HG03439 (cell line): Measurements from ENCODE around the gene CD200.
"Not testable (repeated sequence)": the region's sequence is repeated elsewhere in the genome, so short reads cannot be mapped to it uniquely, and the experiment has no call there.

Experiments used
- ATAC-seq: cut with Tn5 transposase; IDR thresholded peaks from one replicate; pipeline ENCODE4 v1.9.1; 2021; ENCODE audit warnings: mild to moderate bottlenecking, moderate library complexity; ENCODE audit not compliant: unreplicated experiment

The CD200 gene

GRCh38 chr3:112355307-112355687 is 22.3 kb downstream of the CD200 start:
- ATAC-seq: no peak

GRCh38 chr3:112357930-112358780 is 25.2 kb downstream of the CD200 start:
- no peak for ATAC-seq

- no peak for ATAC-seq
Measured at GRCh38 chr3:112360561-112360960, 27.6 kb downstream of the CD200 start.

GRCh38 chr3:112362221-112362620 is 29.3 kb downstream of the CD200 start:
- ATAC-seq: no peak

GRCh38 chr3:112364291-112364690 is 31.3 kb downstream of the CD200 start:
- ATAC-seq: no peak

GRCh38 chr3:112365035-112365434 is 32.1 kb downstream of the CD200 start:
- no peak for ATAC-seq

- no peak for ATAC-seq
Measured at GRCh38 chr3:112365636-112366035, 32.7 kb downstream of the CD200 start.

GRCh38 chr3:112366522-112366921 is 33.6 kb downstream of the CD200 start:
- ATAC-seq: no peak

GRCh38 chr3:112371569-112371968 is 38.6 kb downstream of the CD200 start:
- ATAC-seq: no peak

- ATAC-seq: no peak
Measured at GRCh38 chr3:112372396-112372795, 39.4 kb downstream of the CD200 start.

GRCh38 chr3:112373476-112373875 is 40.5 kb downstream of the CD200 start:
- ATAC-seq: no peak

- no peak for ATAC-seq
Measured at GRCh38 chr3:112373924-112374323, 41.0 kb downstream of the CD200 start.

GRCh38 chr3:112374333-112374734 is 41.4 kb downstream of the CD200 start:
- no peak for ATAC-seq

- ATAC-seq: no peak
Measured at GRCh38 chr3:112375117-112375516, 42.2 kb downstream of the CD200 start.

- ATAC-seq: no peak
Measured at GRCh38 chr3:112376241-112376911, 43.4 kb downstream of the CD200 start.

- ATAC-seq: no peak
Measured at GRCh38 chr3:112376992-112377391, 44.0 kb downstream of the CD200 start.

GRCh38 chr3:112377568-112378071 is 44.7 kb downstream of the CD200 start:
- no peak for ATAC-seq

GRCh38 chr3:112378347-112378746 is 45.4 kb downstream of the CD200 start:
- not testable (repeated sequence) for ATAC-seq

GRCh38 chr3:112379020-112379690 is 46.2 kb downstream of the CD200 start:
- no peak for ATAC-seq

- no peak for ATAC-seq
Measured at GRCh38 chr3:112381673-112382542, 49.0 kb downstream of the CD200 start.
